Trophoblast cell (in vitro differentiated cells and primary cell): ENCODE data around the gene DOC2A.

Experiments used
- DNase-seq, 2 donors: peaks; one replicate each; pipeline ENCODE4 v3.0.0-alpha.2; 2016
- H2AFZ ChIP-seq: 2 replicates; pipeline ENCODE4 v1.6.1; 2013; ENCODE audit warnings: low read length, moderate library complexity, mild to moderate bottlenecking; ENCODE audit not compliant: insufficient read depth, poor library complexity
- H2AK5ac ChIP-seq: 2 replicates; pipeline ENCODE4 v1.6.1; 2013; ENCODE audit warnings: mild to moderate bottlenecking, low read length
- H2BK120ac ChIP-seq: 2 replicates; pipeline ENCODE4 v1.6.1; 2013; ENCODE audit warnings: low read length, mild to moderate bottlenecking, moderate library complexity; ENCODE audit not compliant: insufficient read depth, poor library complexity
- H2BK12ac ChIP-seq: 2 replicates; pipeline ENCODE4 v1.6.1; 2013; ENCODE audit warnings: mild to moderate bottlenecking, low read length, moderate library complexity
- H2BK5ac ChIP-seq: 2 replicates; pipeline ENCODE4 v1.6.1; 2013; ENCODE audit warnings: low read length, low read depth, moderate library complexity, mild to moderate bottlenecking; ENCODE audit not compliant: poor library complexity
- H3K14ac ChIP-seq: 2 replicates; pipeline ENCODE4 v1.6.1; 2013; ENCODE audit warnings: mild to moderate bottlenecking, low read length
- H3K18ac ChIP-seq: 2 replicates; pipeline ENCODE4 v1.6.1; 2013; ENCODE audit warnings: mild to moderate bottlenecking, low read length
- H3K23ac ChIP-seq: 2 replicates; pipeline ENCODE4 v1.6.1; 2013; ENCODE audit warnings: low read length
- H3K27ac ChIP-seq: 2 replicates; pipeline ENCODE4 v1.5.1; 2013; ENCODE audit warnings: low read depth, mild to moderate bottlenecking, inconsistent platforms, low read length, moderate library complexity
- H3K27me3 ChIP-seq: 2 replicates; pipeline ENCODE4 v1.6.1; 2013; ENCODE audit warnings: inconsistent platforms, mild to moderate bottlenecking, low read length, moderate library complexity; ENCODE audit not compliant: insufficient read depth
- H3K36me3 ChIP-seq, 2 experiments: 1 replicate in 1 of 2; 2 replicates in 1 of 2; pipeline ENCODE4 v1.6.1; 2013; ENCODE audit warnings: low read length in 2 of 2, mild to moderate bottlenecking in 2 of 2, moderate library complexity in 1 of 2; ENCODE audit not compliant: insufficient read depth in 2 of 2, control insufficient read depth in 1 of 2
- H3K4ac ChIP-seq: 2 replicates; pipeline ENCODE4 v1.6.1; 2013; ENCODE audit warnings: low read depth, mild to moderate bottlenecking, low read length, moderate library complexity
- H3K4me1 ChIP-seq, 2 experiments: 1 replicate in 1 of 2; 2 replicates in 1 of 2; pipeline ENCODE4 v1.6.1; 2013; ENCODE audit warnings: low read length in 2 of 2, mild to moderate bottlenecking in 2 of 2, moderate library complexity in 1 of 2; ENCODE audit not compliant: insufficient read depth in 2 of 2, control insufficient read depth in 1 of 2
- H3K4me2 ChIP-seq: 2 replicates; pipeline ENCODE4 v1.6.1; 2013; ENCODE audit warnings: inconsistent platforms, mild to moderate bottlenecking, low read length, moderate library complexity
- H3K4me3 ChIP-seq: 2 replicates; pipeline ENCODE4 v1.5.1; 2013; ENCODE audit warnings: mild to moderate bottlenecking, low read depth, low read length, inconsistent platforms
- H3K79me1 ChIP-seq: one replicate; pipeline ENCODE4 v1.6.1; 2013; ENCODE audit warnings: low read length
- H3K79me2 ChIP-seq: 2 replicates; pipeline ENCODE4 v1.6.1; 2013; ENCODE audit warnings: low read length, mild to moderate bottlenecking; ENCODE audit not compliant: control insufficient read depth, insufficient read depth, poor library complexity
- H3K9ac ChIP-seq: 2 replicates; pipeline ENCODE4 v1.6.1; 2013; ENCODE audit warnings: mild to moderate bottlenecking, low read length
- H3K9me3 ChIP-seq: 2 replicates; pipeline ENCODE4 v1.6.1; 2013; ENCODE audit warnings: low read depth, mild to moderate bottlenecking, control low read depth, inconsistent platforms, low read length; ENCODE audit not compliant: insufficient read depth
- H4K12ac ChIP-seq: 2 replicates; pipeline ENCODE4 v1.6.1; 2013; ENCODE audit warnings: low read depth, mild to moderate bottlenecking, low read length, moderate library complexity
- H4K8ac ChIP-seq: 2 replicates; pipeline ENCODE4 v1.6.1; 2013; ENCODE audit warnings: low read depth, mild to moderate bottlenecking, low read length, moderate library complexity
- H4K91ac ChIP-seq: one replicate; pipeline ENCODE4 v1.6.1; 2013; ENCODE audit warnings: low read depth, mild to moderate bottlenecking, low read length, moderate library complexity
- WGBS: extraction: QIAGEN DNeasy Blood & Tissue Kit; methylation state at CpG from one replicate; pipeline ENCODE4 v1.1.7; 2013; ENCODE audit warnings: missing lambda C conversion rate; ENCODE audit not compliant: insufficient read length, insufficient coverage; ENCODE audit errors: extremely low coverage; 5-methylcytosine and 5-hydroxymethylcytosine counted together

Gene DOC2A

GRCh38 chr16:29988346-29989075 is 22.3 kb downstream of the DOC2A start:
- no peak overlapping the region for H3K14ac ChIP-seq
- no CpG with 5 or more reads among the region's 17 CpGs for WGBS
- no peak overlapping the region for H3K4ac ChIP-seq
- H3K27me3 ChIP-seq: no peaks in the 10 kb centered on the region
- H3K4me2 ChIP-seq: no peak overlapping the region
- no peaks in the 10 kb centered on the region for H3K9me3 ChIP-seq
- H3K4me3 ChIP-seq: no peak overlapping the region
- H2BK12ac ChIP-seq: no peak overlapping the region
- no peak overlapping the region for H2BK5ac ChIP-seq
- peak overlapping the region; percentile 10 for H4K12ac ChIP-seq
- no peak overlapping the region for H4K8ac ChIP-seq
- no peak overlapping the region for H3K27ac ChIP-seq
- H2BK120ac ChIP-seq: no peak overlapping the region
- no peaks in the 10 kb centered on the region for H3K79me1 ChIP-seq
- H3K23ac ChIP-seq: no peak overlapping the region
- no peak overlapping the region for H2AK5ac ChIP-seq
- H3K9ac ChIP-seq: no peak overlapping the region
- no peak overlapping the region for H2AFZ ChIP-seq
- no peaks in the 10 kb centered on the region for H3K79me2 ChIP-seq
- peaks cover 88 to 90% of the 10 kb centered on the region in 2 experiments for H3K36me3 ChIP-seq
- no peak overlapping the region for H4K91ac ChIP-seq
- no peak for DNase-seq
- H3K4me1 ChIP-seq: no peaks in the 10 kb centered on the region
- H3K18ac ChIP-seq: no peak overlapping the region

DNA sequence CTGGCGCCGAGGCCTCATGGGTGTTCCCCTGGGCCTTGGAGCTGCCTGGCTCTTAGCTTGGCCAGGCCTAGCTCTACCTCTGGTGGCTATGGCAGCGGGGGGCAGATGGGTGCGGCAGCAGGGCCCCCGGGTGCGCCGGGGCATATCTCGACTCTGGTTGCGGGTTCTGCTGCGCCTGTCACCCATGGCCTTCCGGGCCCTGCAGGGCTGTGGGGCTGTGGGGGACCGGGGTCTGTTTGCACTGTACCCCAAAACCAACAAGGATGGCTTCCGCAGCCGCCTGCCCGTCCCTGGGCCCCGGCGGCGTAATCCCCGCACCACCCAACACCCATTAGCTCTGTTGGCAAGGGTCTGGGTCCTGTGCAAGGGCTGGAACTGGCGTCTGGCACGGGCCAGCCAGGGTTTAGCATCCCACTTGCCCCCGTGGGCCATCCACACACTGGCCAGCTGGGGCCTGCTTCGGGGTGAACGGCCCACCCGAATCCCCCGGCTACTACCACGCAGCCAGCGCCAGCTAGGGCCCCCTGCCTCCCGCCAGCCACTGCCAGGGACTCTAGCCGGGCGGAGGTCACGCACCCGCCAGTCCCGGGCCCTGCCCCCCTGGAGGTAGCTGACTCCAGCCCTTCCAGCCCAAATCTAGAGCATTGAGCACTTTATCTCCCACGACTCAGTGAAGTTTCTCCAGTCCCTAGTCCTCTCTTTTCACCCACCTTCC is 23.3 kb downstream of the DOC2A start:
- no peak overlapping the region for H3K4me3 ChIP-seq
- no peak for DNase-seq

DNA sequence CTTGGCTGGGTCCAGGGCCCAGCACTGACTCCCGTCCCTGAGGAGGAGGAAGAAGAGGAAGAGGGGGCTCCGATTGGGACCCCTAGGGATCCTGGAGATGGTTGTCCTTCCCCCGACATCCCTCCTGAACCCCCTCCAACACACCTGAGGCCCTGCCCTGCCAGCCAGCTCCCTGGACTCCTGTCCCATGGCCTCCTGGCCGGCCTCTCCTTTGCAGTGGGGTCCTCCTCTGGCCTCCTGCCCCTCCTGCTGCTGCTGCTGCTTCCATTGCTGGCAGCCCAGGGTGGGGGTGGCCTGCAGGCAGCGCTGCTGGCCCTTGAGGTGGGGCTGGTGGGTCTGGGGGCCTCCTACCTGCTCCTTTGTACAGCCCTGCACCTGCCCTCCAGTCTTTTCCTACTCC is 23.9 kb downstream of the DOC2A start:
- H3K27me3 ChIP-seq: no peaks in the 10 kb centered on the region
- H4K12ac ChIP-seq: no peak overlapping the region
- H3K14ac ChIP-seq: no peak overlapping the region
- no peak for DNase-seq
- H2BK12ac ChIP-seq: no peak overlapping the region
- H3K23ac ChIP-seq: no peak overlapping the region
- H3K79me1 ChIP-seq: no peaks in the 10 kb centered on the region
- peaks cover 87 to 93% of the 10 kb centered on the region in 2 experiments for H3K36me3 ChIP-seq
- no peak overlapping the region for H4K91ac ChIP-seq
- H2BK5ac ChIP-seq: no peak overlapping the region
- no peak overlapping the region for H3K4me3 ChIP-seq
- H2BK120ac ChIP-seq: no peak overlapping the region
- H3K79me2 ChIP-seq: no peaks in the 10 kb centered on the region
- peaks cover 4% of the 10 kb centered on the region for H3K9me3 ChIP-seq
- H3K18ac ChIP-seq: no peak overlapping the region
- H2AFZ ChIP-seq: no peak overlapping the region
- H3K9ac ChIP-seq: no peak overlapping the region
- H3K4me2 ChIP-seq: no peak overlapping the region
- no peak overlapping the region for H3K4ac ChIP-seq
- WGBS: no CpG with 5 or more reads among the region's 5 CpGs
- H3K27ac ChIP-seq: no peak overlapping the region
- H3K4me1 ChIP-seq: no peaks in the 10 kb centered on the region
- H4K8ac ChIP-seq: no peak overlapping the region
- H2AK5ac ChIP-seq: no peak overlapping the region

More for the DNA sequence above, 23.3 kb downstream of the DOC2A start:
- no peak overlapping the region for H4K91ac ChIP-seq
- no peak overlapping the region for H3K18ac ChIP-seq
- no peak overlapping the region for H3K4me2 ChIP-seq
- H3K4ac ChIP-seq: no peak overlapping the region
- peaks cover 4% of the 10 kb centered on the region for H3K9me3 ChIP-seq
- no peak overlapping the region for H4K8ac ChIP-seq
- H2BK12ac ChIP-seq: no peak overlapping the region
- H2AK5ac ChIP-seq: no peak overlapping the region
- H3K4me1 ChIP-seq: no peaks in the 10 kb centered on the region
- no peaks in the 10 kb centered on the region for H3K79me1 ChIP-seq
- H3K9ac ChIP-seq: no peak overlapping the region
- H3K27me3 ChIP-seq: no peaks in the 10 kb centered on the region
- no peak overlapping the region for H3K23ac ChIP-seq
- H3K14ac ChIP-seq: no peak overlapping the region
- no peaks in the 10 kb centered on the region for H3K79me2 ChIP-seq
- no CpG with 5 or more reads among the region's 35 CpGs for whole genome bisulfite sequencing
- H2BK120ac ChIP-seq: no peak overlapping the region
- H3K27ac ChIP-seq: no peak overlapping the region
- H4K12ac ChIP-seq: no peak overlapping the region
- peaks cover 88 to 90% of the 10 kb centered on the region in 2 experiments for H3K36me3 ChIP-seq
- no peak overlapping the region for H2AFZ ChIP-seq
- H2BK5ac ChIP-seq: no peak overlapping the region

DNA sequence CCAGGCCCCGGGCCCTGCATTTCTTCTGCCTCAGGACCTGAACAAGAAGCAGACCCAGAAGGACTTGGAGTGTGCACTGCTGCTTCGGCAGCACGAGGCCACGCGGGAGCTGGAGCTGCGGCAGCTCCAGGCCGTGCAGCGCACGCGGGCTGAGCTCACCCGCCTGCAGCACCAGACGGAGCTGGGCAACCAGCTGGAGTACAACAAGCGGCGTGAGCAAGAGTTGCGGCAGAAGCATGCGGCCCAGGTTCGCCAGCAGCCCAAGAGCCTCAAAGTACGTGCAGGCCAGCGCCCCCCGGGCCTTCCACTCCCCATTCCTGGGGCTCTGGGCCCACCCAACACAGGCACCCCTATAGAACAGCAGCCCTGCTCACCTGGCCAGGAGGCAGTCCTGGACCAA is 24.6 kb downstream of the DOC2A start:
- WGBS: no CpG with 5 or more reads among the region's 20 CpGs
- Histone ChIP-seq H4K8ac (no peak overlapping the region), H2BK12ac (no peak overlapping the region), H3K4me3 (no peak overlapping the region), H3K18ac (no peak overlapping the region), H2BK120ac (no peak overlapping the region), H2AK5ac (no peak overlapping the region), H3K23ac (no peak overlapping the region), H4K91ac (no peak overlapping the region), H2BK5ac (no peak overlapping the region), H3K27me3 (no peaks in the 10 kb centered on the region), H3K79me2 (no peaks in the 10 kb centered on the region), H3K4me2 (no peak overlapping the region), H3K4me1 (no peaks in the 10 kb centered on the region), H4K12ac (no peak overlapping the region), H3K14ac (no peak overlapping the region), H3K79me1 (no peaks in the 10 kb centered on the region), H3K9ac (no peak overlapping the region), H3K4ac (no peak overlapping the region), H3K9me3 (peaks cover 4% of the 10 kb centered on the region), H2AFZ (no peak overlapping the region), H3K27ac (no peak overlapping the region), H3K36me3 (peaks cover 85 to 93% of the 10 kb centered on the region in 2 experiments)
- DNase-seq: no peak
